Nephron progenitor cell (in vitro differentiated cells): ENCODE data around the gene COL4A2.
A peak's percentile ranks its signal among the peaks of the same experiment; 100 is the strongest.

Experiments used
- DNase-seq: peaks from one replicate; pipeline ENCODE4 v3.0.0; 2021
- H3K27ac Mint-ChIP-seq: 2 replicates; pipeline ENCODE4 v1.8.0; 2021; ENCODE audit warnings: mild to moderate bottlenecking, moderate library complexity, mixed read lengths
- H3K27me3 Mint-ChIP-seq: 2 replicates; pipeline ENCODE4 v1.8.0; 2021; ENCODE audit warnings: mild to moderate bottlenecking, low read depth, mixed read lengths; ENCODE audit not compliant: poor library complexity
- H3K36me3 Mint-ChIP-seq: 2 replicates; pipeline ENCODE4 v1.8.0; 2021; ENCODE audit warnings: low read depth, mixed read lengths
- H3K4me1 Mint-ChIP-seq: 2 replicates; pipeline ENCODE4 v1.8.0; 2021; ENCODE audit warnings: mixed read lengths
- H3K4me3 Mint-ChIP-seq: 2 replicates; pipeline ENCODE4 v1.8.0; 2021; ENCODE audit warnings: mild to moderate bottlenecking, moderate library complexity, mixed read lengths
- H3K9me3 Mint-ChIP-seq: 2 replicates; pipeline ENCODE4 v1.8.0; 2021; ENCODE audit warnings: mild to moderate bottlenecking, moderate library complexity, mixed read lengths
- CTCF ChIP-seq: fragments of 200-600 bp; sonication (generic); IDR thresholded peaks from 2 replicates; pipeline ENCODE4 v1.5.0; 2021; ENCODE audit warnings: antibody characterized with exemption

The COL4A2 gene

GRCh38 chr13:110262082-110262436, 45.0 kb upstream of the COL4A2 start:
- DNase-seq: no peak
- Mint-ChIP-seq H3K27me3 (no peaks in the 10 kb centered on the region), H3K4me3 (no peak overlapping the region), H3K4me1 (peaks cover 42% of the 10 kb centered on the region), H3K9me3 (no peaks in the 10 kb centered on the region), H3K27ac (peak overlapping the region; percentile 48), H3K36me3 (peaks cover 10% of the 10 kb centered on the region)
- no peak for TF ChIP-seq CTCF

- DNase-seq: no peak
- no peak overlapping the region for H3K27ac Mint-ChIP-seq
- H3K27me3 Mint-ChIP-seq: no peaks in the 10 kb centered on the region
- peaks cover 10% of the 10 kb centered on the region for H3K36me3 Mint-ChIP-seq
- no peaks in the 10 kb centered on the region for H3K9me3 Mint-ChIP-seq
- no peak overlapping the region for H3K4me3 Mint-ChIP-seq
- TF ChIP-seq CTCF: no peak
- peaks cover 42% of the 10 kb centered on the region for H3K4me1 Mint-ChIP-seq
Measured at GRCh38 chr13:110262508-110263291, 44.4 kb upstream of the COL4A2 start.

GRCh38 chr13:110263404-110263803, 43.7 kb upstream of the COL4A2 start:
- Mint-ChIP-seq H3K4me3 (no peak overlapping the region), H3K36me3 (peaks cover 10% of the 10 kb centered on the region), H3K9me3 (no peaks in the 10 kb centered on the region), H3K27me3 (no peaks in the 10 kb centered on the region), H3K4me1 (peaks cover 42% of the 10 kb centered on the region), H3K27ac (no peak overlapping the region)
- no peak for TF ChIP-seq CTCF
- DNase-seq: no peak

- DNase-seq: no peak
- Mint-ChIP-seq H3K36me3 (peaks cover 10% of the 10 kb centered on the region), H3K27me3 (no peaks in the 10 kb centered on the region), H3K27ac (no peak overlapping the region), H3K4me3 (no peak overlapping the region), H3K9me3 (no peaks in the 10 kb centered on the region), H3K4me1 (peaks cover 42% of the 10 kb centered on the region)
- no peak for TF ChIP-seq CTCF
Measured at GRCh38 chr13:110263888-110264287, 43.2 kb upstream of the COL4A2 start.

GRCh38 chr13:110264685-110265275, 42.3 kb upstream of the COL4A2 start:
- Mint-ChIP-seq H3K27me3 (peaks cover 2% of the 10 kb centered on the region), H3K4me1 (peaks cover 47% of the 10 kb centered on the region), H3K4me3 (no peak overlapping the region), H3K9me3 (no peaks in the 10 kb centered on the region), H3K27ac (peak overlapping the region; percentile 44), H3K36me3 (peaks cover 8% of the 10 kb centered on the region)
- TF ChIP-seq CTCF: no peak
- DNase-seq: no peak

GRCh38 chr13:110265341-110265681, 41.8 kb upstream of the COL4A2 start:
- Mint-ChIP-seq H3K4me3 (no peak overlapping the region), H3K9me3 (no peaks in the 10 kb centered on the region), H3K36me3 (peaks cover 2% of the 10 kb centered on the region), H3K27me3 (peaks cover 3% of the 10 kb centered on the region), H3K27ac (no peak overlapping the region), H3K4me1 (peaks cover 52% of the 10 kb centered on the region)
- no peak for TF ChIP-seq CTCF
- DNase-seq: no peak
